Endothelial cell of umbilical vein (primary cell): ENCODE data around the gene SPOPL. TPM values are rescaled to one million over a fixed set of nuclear protein-coding genes. Genes with fewer than 3 reads are reported as not detected.

ENCODE experiments used
- BruUV-seq: library from RNA; stranded (reverse); fragments of 400-500 nt; replicated peaks from 2 replicates; lab custom pipeline; 2021; lab: Mats Ljungman, UMichigan
- CTCF ChIA-PET: fragments of 300-600, 350-600 bp; sonication (Branson Sonifier 250); formaldehyde crosslinking; loops from one replicate; lab custom pipeline; 2021; ENCODE audit warnings: antibody characterized with exemption, inconsistent platforms; lab: Charles Lee
- POLR2A ChIA-PET: fragments of 300-600, 350-600 bp; sonication (Branson Sonifier 250); formaldehyde crosslinking; loops from one replicate; lab custom pipeline; 2021; ENCODE audit warnings: antibody characterized with exemption, inconsistent platforms; lab: Charles Lee
- DNase-seq: peaks from one replicate; pipeline ENCODE4 v3.0.0-alpha.2; 2011; ENCODE audit warnings: low read depth, low spot score
- FAIRE-seq: peaks from 2 replicates; lab custom pipeline; 2011; peaks lifted over from hg19 to GRCh38; lab: Jason Lieb, UNC
- H2AFZ ChIP-seq: 2 replicates; pipeline ENCODE4 v1.6.0; 2012; ENCODE audit warnings: low read depth, low read length, control low read depth, inconsistent platforms
- H3K27ac ChIP-seq: 2 replicates; pipeline ENCODE4 v1.5.1; 2011; ENCODE audit warnings: low read depth, mild to moderate bottlenecking, control low read depth, low read length, moderate library complexity; ENCODE audit not compliant: insufficient read depth
- H3K27me3 ChIP-seq, 2 experiments: 2 replicates each; pipeline versions ENCODE4 v1.6.0 to v1.6.1; 2011; ENCODE audit warnings: low read length in 2 of 2, mixed read lengths in 1 of 2; ENCODE audit not compliant: control insufficient read depth in 2 of 2, insufficient read depth in 2 of 2
- H3K36me3 ChIP-seq, 2 experiments: 2 replicates in 1 of 2; 3 replicates in 1 of 2; pipeline ENCODE4 v1.5.1; 2011; ENCODE audit warnings: low read length in 2 of 2, mild to moderate bottlenecking in 1 of 2, moderate library complexity in 1 of 2; ENCODE audit not compliant: control insufficient read depth in 2 of 2, insufficient read depth in 2 of 2; ENCODE audit errors: extremely low read depth in 1 of 2
- H3K4me1 ChIP-seq: 3 replicates; pipeline ENCODE4 v1.5.1; 2011; ENCODE audit warnings: mild to moderate bottlenecking, low read length; ENCODE audit not compliant: control insufficient read depth, insufficient read depth; ENCODE audit errors: extremely low read depth
- H3K4me2 ChIP-seq: 2 replicates; pipeline ENCODE4 v1.6.1; 2011; ENCODE audit warnings: low read length, control low read depth, mixed read lengths; ENCODE audit not compliant: insufficient read depth
- H3K4me3 ChIP-seq, 3 experiments: fragments of 200-600 bp in 1 of 3; sonication (generic), shearing (Covaris generic) in 1 of 3; replicated peaks in 1 of 3; 2 replicates each; pipeline ENCODE4 v1.5.1; 2011 to 2016; ENCODE audit warnings: control low read depth in 3 of 3, low read length in 3 of 3, mild to moderate bottlenecking in 2 of 3, inconsistent platforms in 1 of 3, low read depth in 1 of 3, moderate library complexity in 1 of 3; ENCODE audit not compliant: insufficient read depth in 1 of 3
- H3K79me2 ChIP-seq: 2 replicates; pipeline ENCODE4 v1.6.0; 2012; ENCODE audit warnings: low read length, inconsistent platforms; ENCODE audit not compliant: control insufficient read depth, insufficient read depth
- H3K9ac ChIP-seq: replicated peaks from 2 replicates; pipeline ENCODE3; 2011; ENCODE audit warnings: low read length, control low read depth; ENCODE audit not compliant: insufficient read depth; ENCODE audit errors: extremely low read depth
- H3K9me1 ChIP-seq: replicated peaks from 3 replicates; pipeline ENCODE4 v1.6.0; 2011; ENCODE audit warnings: mild to moderate bottlenecking, low read length; ENCODE audit not compliant: control insufficient read depth, insufficient read depth; ENCODE audit errors: extremely low read depth
- H3K9me3 ChIP-seq: replicated peaks from 2 replicates; pipeline ENCODE4 v1.5.1; 2012; ENCODE audit warnings: low read length, inconsistent platforms; ENCODE audit not compliant: control insufficient read depth, insufficient read depth
- H4K20me1 ChIP-seq: replicated peaks from 2 replicates; pipeline ENCODE3; 2011; ENCODE audit warnings: mild to moderate bottlenecking, low read length; ENCODE audit not compliant: control insufficient read depth, insufficient read depth; ENCODE audit errors: extremely low read depth
- CTCF ChIP-seq, 2 donors: IDR thresholded peaks; 1 replicate in 1 of 2; 2 replicates in 1 of 2; pipeline ENCODE4 v1.5.1; 2011; ENCODE audit warnings: low read length in 2 of 2, mild to moderate bottlenecking in 2 of 2, moderate library complexity in 2 of 2, control low read depth in 1 of 2, inconsistent platforms in 1 of 2, low read depth in 1 of 2; ENCODE audit not compliant: insufficient read depth in 1 of 2; ENCODE audit errors: extremely low read depth in 1 of 2
- EZH2 ChIP-seq: IDR thresholded peaks from 2 replicates; pipeline ENCODE4 v1.6.1; 2012; ENCODE audit warnings: borderline replicate concordance, low read depth, mild to moderate bottlenecking, moderate library complexity, low read length, inconsistent platforms; ENCODE audit not compliant: severe bottlenecking
- FOS ChIP-seq: IDR thresholded peaks from 2 replicates; pipeline ENCODE4 v1.6.1; 2011; ENCODE audit warnings: mild to moderate bottlenecking, low read length, moderate library complexity, borderline replicate concordance; ENCODE audit not compliant: insufficient read depth
- GATA2 ChIP-seq: IDR thresholded peaks from 2 replicates; pipeline ENCODE4 v1.7.0; 2011; ENCODE audit warnings: low read depth, mild to moderate bottlenecking, moderate library complexity, mixed read lengths, low read length; ENCODE audit not compliant: insufficient read length, insufficient read depth
- JUN ChIP-seq: IDR thresholded peaks from 2 replicates; pipeline ENCODE4 v1.6.1; 2011; ENCODE audit warnings: borderline replicate concordance, low read depth; ENCODE audit not compliant: insufficient read length, insufficient read depth
- MAX ChIP-seq: IDR thresholded peaks from 2 replicates; pipeline ENCODE4 v1.6.1; 2011; ENCODE audit not compliant: insufficient read depth, insufficient read length
- MYC ChIP-seq: IDR thresholded peaks from one replicate; pipeline ENCODE4 v1.6.1; 2011; ENCODE audit warnings: mild to moderate bottlenecking, low read depth, low read length
- POLR2A ChIP-seq: IDR thresholded peaks from 2 replicates; pipeline ENCODE4 v1.6.1; 2012; ENCODE audit warnings: low read depth, mild to moderate bottlenecking, control low read depth, low read length
- POLR2AphosphoS5 ChIP-seq: IDR thresholded peaks from 2 replicates; pipeline ENCODE4 v1.6.1; 2012; ENCODE audit warnings: low read depth, mild to moderate bottlenecking, control low read depth, low read length, moderate library complexity; ENCODE audit not compliant: insufficient read depth
- dilution Hi-C: fragments of 300-500 bp; cut with MboI; formaldehyde crosslinking; loops from one replicate; pipeline ENCODE4 v1.15.0; 2019; ENCODE audit warnings: low sequenced_read_pairs; ENCODE audit not compliant: extremely low pct_ligation_motif_present
- intact Hi-C: fragments of 100-400 bp; cut with micrococcal nuclease; formaldehyde crosslinking; loops from one replicate; pipeline ENCODE4 v1.10.0; 2022
- polyA plus RNA-seq, 4 experiments: library from polyadenylated mRNA; depleted of rRNA in 3 of 4; stranded (reverse) in 3 of 4; unstranded in 1 of 4; fragments of >200 nt; gene quantifications; 2 replicates each; pipeline versions ENCODE4 v1.2.1 to v1.2.3, GENCODE V29; 2011 to 2012; ENCODE audit warnings: missing spikeins in 1 of 4
- total RNA-seq: library from RNA; stranded (reverse); gene quantifications from 2 replicates; pipeline ENCODE4 v1.2.3, GENCODE V29; 2021

Gene SPOPL
- total and polyA plus RNA-seq, 2 donors (not counting 3 experiments of a cell fraction or from before 2014, with no cell fraction given), result 3.1 to 17.4 TPM

- H4K20me1 ChIP-seq, result peaks cover 7% of the 10 kb centered on the region
- H3K27ac ChIP-seq, result no peak overlapping the region
- no peak overlapping the region for H2AFZ ChIP-seq
- no peaks in the 10 kb centered on the region for H3K27me3 ChIP-seq
- H3K4me3 ChIP-seq, result no peak overlapping the region
- H3K9me1 ChIP-seq, result no peaks in the 10 kb centered on the region
- TF ChIP-seq JUN, result no peak
- TF ChIP-seq FOS, result no peak
- no peak for TF ChIP-seq MAX
- no peak for TF ChIP-seq POLR2A
- no peak for TF ChIP-seq CTCF (IDR thresholded peaks at IDR 0.05; ENCODE audit: extremely low read depth in 1 of 2, insufficient read depth in 1 of 2, low read depth in 1 of 2, low read length in 2 of 2)
- TF ChIP-seq MYC, result no peak
- no peak for TF ChIP-seq POLR2AphosphoS5
- no peak for TF ChIP-seq GATA2
- no peak for TF ChIP-seq EZH2
- intact Hi-C loops (no loop called here), dilution Hi-C loops (no loop called here)
- H3K9me3 ChIP-seq, result no peaks in the 10 kb centered on the region
- H3K4me1 ChIP-seq, result peaks cover 3% of the 10 kb centered on the region
- ChIA-PET POLR2A (no interaction called here), CTCF (interaction anchor here (0.9 to 1.8 kb wide), 3 partner anchors 11 to 15 kb away, joined by 3 to 7 read pairs (median 5); no protein-coding TSS in a partner anchor)
- no peak overlapping the region for H3K9ac ChIP-seq
- FAIRE-seq (no peak), DNase-seq (peak; percentile 47)
- no TSS peak for BruUV-seq
- H3K79me2 ChIP-seq, result peaks cover 57% of the 10 kb centered on the region
- H3K4me2 ChIP-seq, result no peak overlapping the region
- H3K36me3 ChIP-seq, result no peaks in the 10 kb centered on the region
Measured at GRCh38 chr2:138516030-138516704, 14.6 kb downstream of the SPOPL start.
